ENCODE measurements around the gene PPP3CB. TPM values are rescaled to one million over a fixed set of nuclear protein-coding genes. Genes with fewer than 3 reads are reported as not detected.
A peak's percentile ranks its signal among the peaks of the same experiment; 100 is the strongest.

The PPP3CB gene
- total and polyA plus RNA-seq, 2 donors (not counting 1 experiment from before 2014, with no cell fraction given) = 15.9 to 51.2 TPM

- Mint-ChIP-seq H3K4me3 (peak overlapping the region; percentile 16), H3K4me1 (peaks cover 60% of the 10 kb centered on the region), H3K27ac (no peak overlapping the region), H3K9me3 (ENCODE audit: insufficient read depth) (no peaks in the 10 kb centered on the region), H3K27me3 (no peaks in the 10 kb centered on the region)
- H2AFZ ChIP-seq (ENCODE audit: insufficient read depth, low read depth, low read length, poor library complexity, severe bottlenecking) = no peak overlapping the region
- ChIA-PET CTCF (no interaction called here), POLR2A (no interaction called here)
- DNase-seq = no peak
- H3K4me3 ChIP-seq (ENCODE audit: control extremely low read depth in 1 of 5, extremely low read depth in 1 of 5, insufficient read depth in 1 of 5, low read depth in 2 of 5, low read length in 4 of 5) = no peak overlapping the region
- no peak overlapping the region for H3K9ac ChIP-seq (ENCODE audit: low read length)
- WGBS (ENCODE audit: insufficient coverage) = no CpG with 5 or more reads among the region's 1 CpG
- H3K27me3 ChIP-seq (replicated peaks in 1 of 4; ENCODE audit: control extremely low read depth in 1 of 4, control insufficient read depth in 3 of 4, insufficient read depth in 4 of 4, low read length in 3 of 4) = no peaks in the 10 kb centered on the region
- no peaks in the 10 kb centered on the region for H3K9me3 ChIP-seq (ENCODE audit: control extremely low read depth in 1 of 3, control insufficient read depth in 2 of 3, insufficient read depth in 1 of 3, low read length in 2 of 3)
- TF ChIP-seq EZH2 (IDR thresholded peaks at IDR 0.05; ENCODE audit: borderline replicate concordance, insufficient read depth, low read depth, low read length, poor library complexity, severe bottlenecking) (no peak), CTCF (IDR thresholded peaks at IDR 0.05) (no peak)
- intact Hi-C loops (cut with micrococcal nuclease) = no loop called here
- ATAC-seq (ENCODE audit: low read depth) = no peak
- H4K20me1 ChIP-seq (ENCODE audit: control insufficient read depth, insufficient read depth, low read length, poor library complexity, severe bottlenecking) = peaks cover 47% of the 10 kb centered on the region
- no peak overlapping the region for H3K27ac ChIP-seq (ENCODE audit: low read length in 2 of 2)
- H3K4me1 ChIP-seq (ENCODE audit: control insufficient read depth in 2 of 2, insufficient read depth in 2 of 2, low read length in 2 of 2) = peaks cover 18 to 21% of the 10 kb centered on the region in 2 donors
- H3K36me3 ChIP-seq (replicated peaks in 1 of 2; ENCODE audit: control extremely low read depth in 1 of 2, control insufficient read depth in 1 of 2, extremely low read depth in 1 of 2, insufficient read depth in 2 of 2, low read length in 1 of 2) = peaks cover 2 to 6% of the 10 kb centered on the region in 2 experiments
- peaks cover 79% of the 10 kb centered on the region for H3K79me2 ChIP-seq (ENCODE audit: control insufficient read depth, insufficient read depth, low read length)
- H3K4me2 ChIP-seq (replicated peaks; ENCODE audit: low read depth, low read length, poor library complexity, severe bottlenecking) = no peak overlapping the region
Observed at GRCh38 chr10:73410897-73411296, 84.9 kb downstream of the PPP3CB start.

GRCh38 chr10:73408978-73409521 is 86.8 kb downstream of the PPP3CB start:
- DNase-seq (no peak), ATAC-seq (ENCODE audit: low read depth) (no peak)
- no peak overlapping the region for H3K27ac Mint-ChIP-seq
- no peaks in the 10 kb centered on the region for H3K9me3 ChIP-seq (ENCODE audit: control extremely low read depth in 1 of 3, control insufficient read depth in 2 of 3, insufficient read depth in 1 of 3, low read length in 2 of 3)
- ChIA-PET CTCF (interaction anchor here (0.6 kb wide), 1 partner anchor 100 kb away, joined by 6 read pairs; no protein-coding TSS in a partner anchor), POLR2A (interaction anchor here (0.6 kb wide), 1 partner anchor 313 kb away, joined by 4 read pairs; no protein-coding TSS in a partner anchor)
- H3K4me1 ChIP-seq (ENCODE audit: control insufficient read depth in 2 of 2, insufficient read depth in 2 of 2, low read length in 2 of 2) = peaks cover 11 to 14% of the 10 kb centered on the region in 2 donors
- no peak overlapping the region for H3K4me2 ChIP-seq (replicated peaks; ENCODE audit: low read depth, low read length, poor library complexity, severe bottlenecking)
- WGBS (ENCODE audit: insufficient coverage) = no CpG with 5 or more reads among the region's 4 CpGs
- no peak overlapping the region for H3K4me3 Mint-ChIP-seq
- peaks cover 55% of the 10 kb centered on the region for H4K20me1 ChIP-seq (ENCODE audit: control insufficient read depth, insufficient read depth, low read length, poor library complexity, severe bottlenecking)
- H3K4me3 ChIP-seq (ENCODE audit: control extremely low read depth in 1 of 5, extremely low read depth in 1 of 5, insufficient read depth in 1 of 5, low read depth in 2 of 5, low read length in 4 of 5) = no peak overlapping the region
- no peaks in the 10 kb centered on the region for H3K27me3 ChIP-seq (replicated peaks in 1 of 4; ENCODE audit: control extremely low read depth in 1 of 4, control insufficient read depth in 3 of 4, insufficient read depth in 4 of 4, low read length in 3 of 4)
- H3K9me3 Mint-ChIP-seq (ENCODE audit: insufficient read depth) = no peaks in the 10 kb centered on the region
- peaks cover 56% of the 10 kb centered on the region for H3K4me1 Mint-ChIP-seq
- intact Hi-C loops (cut with micrococcal nuclease) = no loop called here
- no peaks in the 10 kb centered on the region for H3K27me3 Mint-ChIP-seq
- H2AFZ ChIP-seq (ENCODE audit: insufficient read depth, low read depth, low read length, poor library complexity, severe bottlenecking) = no peak overlapping the region
- peaks cover 98% of the 10 kb centered on the region for H3K79me2 ChIP-seq (ENCODE audit: control insufficient read depth, insufficient read depth, low read length)
- H3K36me3 ChIP-seq (replicated peaks in 1 of 2; ENCODE audit: control extremely low read depth in 1 of 2, control insufficient read depth in 1 of 2, extremely low read depth in 1 of 2, insufficient read depth in 2 of 2, low read length in 1 of 2) = peaks cover 2 to 6% of the 10 kb centered on the region in 2 experiments
- H3K27ac ChIP-seq (ENCODE audit: low read length in 2 of 2) = no peak overlapping the region
- TF ChIP-seq CTCF (IDR thresholded peaks at IDR 0.05) = no peak
- TF ChIP-seq EZH2 (IDR thresholded peaks at IDR 0.05; ENCODE audit: borderline replicate concordance, insufficient read depth, low read depth, low read length, poor library complexity, severe bottlenecking) = no peak
- no peak overlapping the region for H3K9ac ChIP-seq (ENCODE audit: low read length)

Measured in B cell (primary cell).